Stimulated activated CD8-positive, alpha-beta memory T cell treated with anti-CD3 and anti-CD28 coated beads, Interleukin-2, amount 100 ng/mL, for 48 hours (primary cell): ENCODE data around the gene BRSK2.
"Not testable (repeated sequence)": the region's sequence is repeated elsewhere in the genome, so short reads cannot be mapped to it uniquely, and the experiment has no call there.

Source experiments
- DNase-seq, 2 donors: peaks; one replicate each; pipeline ENCODE4 v3.0.0-alpha.2; 2020; ENCODE audit warnings: low read depth in 2 of 2

Gene BRSK2

DNA sequence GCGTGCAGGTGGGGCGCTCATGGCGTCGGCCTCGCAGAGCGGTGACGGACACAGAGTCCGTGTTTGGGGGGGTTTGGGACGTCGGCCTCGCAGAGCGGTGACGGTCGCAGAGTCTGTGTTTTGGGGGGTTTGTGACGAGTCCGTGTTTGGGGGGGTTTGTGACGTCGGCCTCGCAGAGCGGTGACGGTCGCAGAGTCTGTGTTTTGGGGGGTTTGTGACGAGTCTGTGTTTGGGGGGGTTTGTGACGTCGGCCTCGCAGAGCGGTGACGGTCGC lies 20.1 kb downstream of the BRSK2 start:
- not testable (repeated sequence) for DNase-seq

- DNase-seq = no peak
Observed at GRCh38 chr11:1410366-1411291, 20.9 kb downstream of the BRSK2 start.

- DNase-seq = no peak
Observed at GRCh38 chr11:1411301-1411700, 21.6 kb downstream of the BRSK2 start.

DNA sequence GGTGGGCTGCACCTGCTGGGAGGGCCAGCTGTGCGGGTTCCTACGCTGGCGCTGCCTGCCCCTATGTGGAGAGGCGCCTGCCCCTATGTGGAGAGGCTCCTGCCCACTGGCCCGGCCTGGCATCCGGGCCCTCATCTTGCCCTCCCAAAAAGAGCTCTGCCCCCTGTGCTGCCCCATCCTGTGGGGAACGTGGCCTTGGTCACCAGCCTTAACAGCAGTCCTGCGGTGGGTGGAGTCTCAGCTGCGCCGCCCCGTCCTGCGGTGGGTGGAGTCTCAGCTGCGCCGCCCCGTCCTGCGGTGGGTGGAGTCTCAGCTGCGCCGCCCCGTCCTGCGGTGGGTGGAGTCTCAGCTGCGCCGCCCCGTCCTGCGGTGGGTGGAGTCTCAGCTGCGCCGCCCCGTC lies 22.0 kb downstream of the BRSK2 start:
- DNase-seq = not testable (repeated sequence)

GRCh38 chr11:1412377-1413095 lies 22.8 kb downstream of the BRSK2 start:
- DNase-seq = no peak

GRCh38 chr11:1414650-1415049 lies 24.9 kb downstream of the BRSK2 start:
- DNase-seq = no peak

DNA sequence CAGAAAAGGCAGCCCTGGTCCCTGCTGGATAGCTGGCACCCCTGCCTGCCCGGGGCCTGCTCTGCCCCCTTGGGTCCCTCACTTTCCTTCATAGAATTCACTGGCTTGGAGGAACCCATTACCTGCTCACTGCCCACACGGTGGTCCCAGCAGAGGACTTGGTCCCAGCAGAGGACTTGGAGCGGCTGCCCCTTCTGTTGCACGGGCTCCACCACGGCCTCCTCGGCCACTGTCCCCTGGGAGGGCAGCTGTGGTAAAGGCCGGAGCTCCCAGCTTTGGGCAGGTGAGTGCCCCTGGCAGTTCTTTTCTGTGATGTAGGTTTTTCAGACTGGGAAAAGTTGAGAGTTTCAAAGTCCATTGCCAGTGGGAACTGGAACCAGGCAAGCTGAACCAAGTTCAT lies 25.9 kb downstream of the BRSK2 start:
- DNase-seq = no peak

- not testable (repeated sequence) for DNase-seq
Observed at GRCh38 chr11:1418192-1418795, 28.6 kb downstream of the BRSK2 start.

DNA sequence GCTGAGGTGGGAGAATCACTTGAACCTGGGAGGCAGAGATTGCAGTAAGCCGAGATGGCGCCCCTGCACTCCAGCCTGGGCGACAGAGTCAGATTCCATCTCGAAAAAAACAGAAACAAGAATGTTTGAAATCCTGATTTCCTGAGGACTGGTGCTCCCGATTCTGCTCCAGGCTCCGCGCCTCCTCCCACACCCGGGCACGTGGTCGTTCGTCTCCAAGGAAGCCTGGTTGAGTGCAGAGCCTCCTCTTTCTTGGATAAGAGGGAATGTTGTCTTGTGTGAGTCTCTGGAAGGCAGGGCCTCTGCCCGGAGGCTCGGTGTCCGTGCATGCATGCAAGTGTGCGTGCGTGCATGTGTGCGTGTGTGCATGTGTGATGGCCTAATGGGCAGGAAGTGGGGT lies 30.1 kb downstream of the BRSK2 start:
- no peak for DNase-seq

- no peak for DNase-seq
Observed at GRCh38 chr11:1421291-1421690, 31.6 kb downstream of the BRSK2 start.

- DNase-seq = no peak
Observed at GRCh38 chr11:1422481-1422880, 32.7 kb downstream of the BRSK2 start.

DNA sequence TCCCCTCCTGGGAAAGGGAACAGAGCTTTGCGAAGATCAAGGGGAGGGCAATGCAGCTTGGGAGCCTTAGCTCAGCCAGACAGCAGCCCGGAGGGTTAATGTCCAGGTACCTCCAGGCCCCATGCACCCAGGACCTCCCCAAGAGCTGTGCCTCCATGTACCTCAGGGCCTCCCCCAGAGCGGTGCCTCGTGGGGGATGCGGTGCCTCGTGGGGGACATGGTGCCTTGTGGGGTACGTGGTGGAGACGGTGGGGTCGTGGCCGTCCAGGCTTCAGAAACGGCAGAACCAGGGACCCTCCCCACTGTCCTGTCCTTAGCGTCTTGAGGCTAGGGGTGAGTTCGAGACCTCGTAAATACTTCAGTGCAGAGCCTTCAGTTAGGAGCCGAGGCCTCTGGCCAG lies 33.2 kb downstream of the BRSK2 start:
- DNase-seq = no peak

- not testable (repeated sequence) for DNase-seq
Observed at GRCh38 chr11:1423406-1423805, 33.7 kb downstream of the BRSK2 start.

- no peak for DNase-seq
Observed at GRCh38 chr11:1425006-1425405, 35.3 kb downstream of the BRSK2 start.

DNA sequence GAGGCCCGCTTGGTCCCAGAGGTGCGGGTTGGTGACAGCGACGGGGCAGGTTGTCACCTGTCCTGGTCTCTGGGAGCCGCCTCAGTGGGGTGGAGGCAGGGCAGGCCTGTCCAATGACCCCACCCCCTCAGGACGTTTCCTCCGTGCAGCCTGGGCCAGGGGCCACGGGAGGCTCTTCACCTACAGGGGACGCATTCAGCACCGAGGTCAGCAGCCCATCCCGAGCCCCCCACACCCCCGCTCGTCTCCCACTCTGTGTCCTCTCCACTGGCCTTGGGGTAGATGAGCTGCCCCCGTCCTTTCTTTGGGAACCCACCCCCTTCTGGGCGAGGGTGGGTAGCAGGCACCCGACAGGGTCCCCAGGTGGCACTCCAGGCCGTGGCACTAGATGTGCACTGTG lies 35.7 kb downstream of the BRSK2 start:
- DNase-seq = no peak

DNA sequence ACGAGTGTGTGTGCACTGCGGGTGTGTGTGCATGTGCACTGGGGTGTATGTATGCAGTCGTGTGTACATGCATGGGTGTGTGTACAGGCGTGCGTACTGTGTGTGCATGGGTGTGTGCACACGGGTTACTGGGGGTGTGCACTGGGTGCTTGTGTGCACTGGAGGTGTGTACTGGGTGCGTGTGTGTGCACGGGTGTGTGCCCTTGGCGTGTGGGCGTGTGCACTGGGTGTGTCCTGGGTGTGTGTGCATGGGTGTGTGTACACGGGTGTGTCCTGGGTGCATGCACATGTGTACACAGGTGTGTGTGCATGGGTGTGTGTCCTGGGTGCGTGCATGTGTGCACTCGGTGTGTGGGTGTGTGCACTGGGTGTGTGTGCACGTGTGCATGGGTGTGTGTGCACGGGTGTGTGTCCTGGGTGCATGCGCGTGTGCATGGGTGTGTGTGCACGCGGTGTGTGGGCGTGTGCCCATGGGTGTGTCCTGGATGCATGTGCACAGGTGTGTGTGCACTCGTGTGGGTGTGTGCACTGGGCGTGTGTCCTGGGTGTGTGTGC lies 39.1 kb downstream of the BRSK2 start:
- no peak for DNase-seq

- no peak for DNase-seq
Observed at GRCh38 chr11:1433568-1433967, 43.8 kb downstream of the BRSK2 start.

GRCh38 chr11:1433977-1434640 lies 44.4 kb downstream of the BRSK2 start:
- no peak for DNase-seq

- DNase-seq = not testable (repeated sequence)
Observed at GRCh38 chr11:1435479-1435819, 45.7 kb downstream of the BRSK2 start.

GRCh38 chr11:1435820-1436467 lies 46.2 kb downstream of the BRSK2 start:
- no peak for DNase-seq

- no peak for DNase-seq
Observed at GRCh38 chr11:1436468-1437039, 46.8 kb downstream of the BRSK2 start.
